Measurements from ENCODE around the gene ZBTB1. TPM values are rescaled to one million over a fixed set of nuclear protein-coding genes. Genes with fewer than 3 reads are reported as not detected.

Gene ZBTB1
- total RNA-seq, 1 experiment from 2014 or later: 97.5 TPM

DNA sequence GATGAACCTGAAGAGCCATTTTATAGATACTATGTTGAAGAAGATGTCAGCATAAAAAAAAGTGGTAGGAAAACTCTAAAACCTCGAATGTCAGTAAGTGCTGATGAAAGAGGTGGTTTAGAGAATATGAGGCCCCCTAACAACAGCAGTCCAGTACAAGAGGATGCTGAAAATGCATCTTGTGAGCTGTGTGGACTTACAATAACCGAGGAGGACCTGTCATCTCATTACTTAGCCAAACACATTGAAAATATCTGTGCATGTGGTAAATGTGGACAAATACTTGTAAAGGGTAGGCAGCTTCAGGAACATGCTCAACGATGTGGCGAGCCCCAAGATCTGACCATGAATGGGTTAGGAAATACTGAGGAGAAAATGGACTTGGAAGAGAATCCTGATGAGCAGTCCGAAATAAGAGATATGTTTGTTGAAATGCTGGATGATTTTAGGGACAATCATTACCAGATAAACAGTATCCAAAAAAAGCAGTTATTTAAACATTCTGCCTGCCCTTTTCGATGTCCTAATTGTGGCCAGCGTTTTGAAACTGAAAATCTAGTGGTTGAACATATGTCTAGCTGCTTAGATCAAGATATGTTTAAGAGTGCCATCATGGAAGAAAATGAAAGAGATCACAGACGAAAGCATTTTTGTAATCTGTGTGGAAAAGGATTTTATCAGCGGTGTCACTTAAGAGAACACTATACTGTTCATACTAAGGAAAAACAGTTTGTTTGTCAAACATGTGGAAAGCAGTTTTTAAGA, 18.2 kb downstream of the ZBTB1 start:
- Histone ChIP-seq H3K4me3 (ENCODE audit: low read length) (no peak overlapping the region), H3K36me3 (ENCODE audit: insufficient read depth, low read length) (peaks cover 37% of the 10 kb centered on the region), H3K4me1 (ENCODE audit: low read length) (no peaks in the 10 kb centered on the region), H3K27me3 (ENCODE audit: low read length) (no peaks in the 10 kb centered on the region), H3K79me2 (ENCODE audit: low read length) (peaks cover 49% of the 10 kb centered on the region), H2AFZ (ENCODE audit: low read length) (no peak overlapping the region), H4K20me1 (ENCODE audit: insufficient read depth, low read depth, low read length) (no peaks in the 10 kb centered on the region), H3K9ac (ENCODE audit: low read length) (no peak overlapping the region), H3K27ac (ENCODE audit: low read length) (no peak overlapping the region), H3K4me2 (ENCODE audit: low read depth, low read length, poor library complexity, severe bottlenecking) (no peak overlapping the region), H3K9me2 (replicated peaks; ENCODE audit: insufficient read depth, low read length) (no peaks in the 10 kb centered on the region), H3K9me3 (ENCODE audit: low read length) (no peaks in the 10 kb centered on the region)
- no peak for DNase-seq

DNA sequence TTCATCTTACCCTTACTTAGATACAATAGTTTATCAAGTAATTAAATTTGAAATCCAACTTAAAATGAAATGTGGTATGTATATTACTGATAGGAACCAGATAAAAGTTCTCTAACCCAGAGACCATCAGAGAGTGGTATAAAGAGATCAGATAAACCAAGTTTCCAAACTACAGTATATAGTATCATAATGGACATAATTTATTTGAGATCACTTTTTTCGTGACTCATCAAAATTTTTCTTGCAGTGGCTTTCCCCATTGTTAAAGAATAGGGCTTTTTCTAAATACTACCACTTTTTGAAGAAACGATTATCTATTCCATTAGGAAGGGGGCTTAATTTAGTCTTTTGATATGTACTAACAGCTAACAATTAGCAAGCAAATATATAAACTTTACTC, 20.8 kb downstream of the ZBTB1 start:
- H2AFZ ChIP-seq (ENCODE audit: low read length): no peak overlapping the region
- H3K27me3 ChIP-seq (ENCODE audit: low read length): no peaks in the 10 kb centered on the region
- no peak for DNase-seq
- H3K4me3 ChIP-seq (ENCODE audit: low read length): no peak overlapping the region
- no peaks in the 10 kb centered on the region for H4K20me1 ChIP-seq (ENCODE audit: insufficient read depth, low read depth, low read length)
- H3K4me2 ChIP-seq (ENCODE audit: low read depth, low read length, poor library complexity, severe bottlenecking): no peak overlapping the region
- no peaks in the 10 kb centered on the region for H3K4me1 ChIP-seq (ENCODE audit: low read length)
- H3K27ac ChIP-seq (ENCODE audit: low read length): no peak overlapping the region
- H3K9me2 ChIP-seq (replicated peaks; ENCODE audit: insufficient read depth, low read length): no peaks in the 10 kb centered on the region
- H3K79me2 ChIP-seq (ENCODE audit: low read length): peaks cover 26% of the 10 kb centered on the region
- H3K36me3 ChIP-seq (ENCODE audit: insufficient read depth, low read length): peaks cover 37% of the 10 kb centered on the region
- H3K9me3 ChIP-seq (ENCODE audit: low read length): no peaks in the 10 kb centered on the region
- no peak overlapping the region for H3K9ac ChIP-seq (ENCODE audit: low read length)

- no peak overlapping the region for H3K4me3 ChIP-seq (ENCODE audit: low read length)
- H3K9me2 ChIP-seq (replicated peaks; ENCODE audit: insufficient read depth, low read length): no peaks in the 10 kb centered on the region
- no peak overlapping the region for H3K27ac ChIP-seq (ENCODE audit: low read length)
- no peaks in the 10 kb centered on the region for H3K36me3 ChIP-seq (ENCODE audit: insufficient read depth, low read length)
- no peaks in the 10 kb centered on the region for H3K27me3 ChIP-seq (ENCODE audit: low read length)
- H3K4me1 ChIP-seq (ENCODE audit: low read length): no peaks in the 10 kb centered on the region
- no peaks in the 10 kb centered on the region for H4K20me1 ChIP-seq (ENCODE audit: insufficient read depth, low read depth, low read length)
- H2AFZ ChIP-seq (ENCODE audit: low read length): no peak overlapping the region
- no peaks in the 10 kb centered on the region for H3K79me2 ChIP-seq (ENCODE audit: low read length)
- no peak overlapping the region for H3K4me2 ChIP-seq (ENCODE audit: low read depth, low read length, poor library complexity, severe bottlenecking)
- H3K9ac ChIP-seq (ENCODE audit: low read length): no peak overlapping the region
- no peaks in the 10 kb centered on the region for H3K9me3 ChIP-seq (ENCODE audit: low read length)
- no peak for DNase-seq
Observed at GRCh38 chr14:64531567-64531966, 27.0 kb downstream of the ZBTB1 start.

GRCh38 chr14:64536488-64537245, 32.1 kb downstream of the ZBTB1 start:
- Histone ChIP-seq H3K4me3 (ENCODE audit: low read length) (no peak overlapping the region), H3K36me3 (ENCODE audit: insufficient read depth, low read length) (no peaks in the 10 kb centered on the region), H3K4me2 (ENCODE audit: low read depth, low read length, poor library complexity, severe bottlenecking) (no peak overlapping the region), H3K79me2 (ENCODE audit: low read length) (no peaks in the 10 kb centered on the region), H3K27ac (ENCODE audit: low read length) (no peak overlapping the region), H4K20me1 (ENCODE audit: insufficient read depth, low read depth, low read length) (no peaks in the 10 kb centered on the region), H3K9ac (ENCODE audit: low read length) (no peak overlapping the region), H3K27me3 (ENCODE audit: low read length) (no peaks in the 10 kb centered on the region), H3K4me1 (ENCODE audit: low read length) (peaks cover 5% of the 10 kb centered on the region), H3K9me2 (replicated peaks; ENCODE audit: insufficient read depth, low read length) (no peaks in the 10 kb centered on the region), H3K9me3 (ENCODE audit: low read length) (no peaks in the 10 kb centered on the region), H2AFZ (ENCODE audit: low read length) (no peak overlapping the region)
- no peak for DNase-seq

GRCh38 chr14:64540208-64541202, 35.9 kb downstream of the ZBTB1 start, which contains the start of gene HSPA2:
Gene HSPA2 (plus strand): TSS chr14:64540741. CDS start chr14:64540850, 109 bp downstream.
- Histone ChIP-seq H3K27me3 (ENCODE audit: low read length) (no peaks in the 10 kb centered on the region), H3K4me1 (ENCODE audit: low read length) (peaks cover 5% of the 10 kb centered on the region), H3K9me3 (ENCODE audit: low read length) (no peaks in the 10 kb centered on the region), H3K4me3 (ENCODE audit: low read length) (peak within 1 kb of the TSS; percentile 70), H3K36me3 (ENCODE audit: insufficient read depth, low read length) (no peaks in the 10 kb centered on the region), H3K79me2 (ENCODE audit: low read length) (no peaks in the 10 kb centered on the region), H3K27ac (ENCODE audit: low read length) (no peak within 1 kb of the TSS), H3K9ac (ENCODE audit: low read length) (peak within 1 kb of the TSS; percentile 67), H4K20me1 (ENCODE audit: insufficient read depth, low read depth, low read length) (no peaks in the 10 kb centered on the region), H2AFZ (ENCODE audit: low read length) (peak within 1 kb of the TSS; percentile 90), H3K9me2 (replicated peaks; ENCODE audit: insufficient read depth, low read length) (no peaks in the 10 kb centered on the region), H3K4me2 (ENCODE audit: low read depth, low read length, poor library complexity, severe bottlenecking) (peak within 1 kb of the TSS; percentile 85)
- DNase-seq: peak; percentile 99

DNA sequence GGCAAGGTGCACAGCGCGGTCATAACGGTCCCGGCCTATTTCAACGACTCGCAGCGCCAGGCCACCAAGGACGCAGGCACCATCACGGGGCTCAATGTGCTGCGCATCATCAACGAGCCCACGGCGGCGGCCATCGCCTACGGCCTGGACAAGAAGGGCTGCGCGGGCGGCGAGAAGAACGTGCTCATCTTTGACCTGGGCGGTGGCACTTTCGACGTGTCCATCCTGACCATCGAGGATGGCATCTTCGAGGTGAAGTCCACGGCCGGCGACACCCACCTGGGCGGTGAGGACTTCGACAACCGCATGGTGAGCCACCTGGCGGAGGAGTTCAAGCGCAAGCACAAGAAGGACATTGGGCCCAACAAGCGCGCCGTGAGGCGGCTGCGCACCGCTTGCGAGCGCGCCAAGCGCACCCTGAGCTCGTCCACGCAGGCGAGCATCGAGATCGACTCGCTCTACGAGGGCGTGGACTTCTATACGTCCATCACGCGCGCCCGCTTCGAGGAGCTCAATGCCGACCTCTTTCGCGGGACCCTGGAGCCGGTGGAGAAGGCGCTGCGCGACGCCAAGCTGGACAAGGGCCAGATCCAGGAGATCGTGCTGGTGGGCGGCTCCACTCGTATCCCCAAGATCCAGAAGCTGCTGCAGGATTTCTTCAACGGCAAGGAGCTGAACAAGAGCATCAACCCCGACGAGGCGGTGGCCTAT, 36.8 kb downstream of the ZBTB1 start:
- no peak overlapping the region for H2AFZ ChIP-seq (ENCODE audit: low read length)
- H3K79me2 ChIP-seq (ENCODE audit: low read length): no peaks in the 10 kb centered on the region

GRCh38 chr14:64541972-64542835, 37.6 kb downstream of the ZBTB1 start:
- no peak for DNase-seq
- H3K9me2 ChIP-seq (replicated peaks; ENCODE audit: insufficient read depth, low read length): no peaks in the 10 kb centered on the region
- H3K9me3 ChIP-seq (ENCODE audit: low read length): no peaks in the 10 kb centered on the region
- H3K79me2 ChIP-seq (ENCODE audit: low read length): no peaks in the 10 kb centered on the region
- peaks cover 5% of the 10 kb centered on the region for H3K4me1 ChIP-seq (ENCODE audit: low read length)
- H3K9ac ChIP-seq (ENCODE audit: low read length): no peak overlapping the region
- no peak overlapping the region for H3K27ac ChIP-seq (ENCODE audit: low read length)
- H3K4me2 ChIP-seq (ENCODE audit: low read depth, low read length, poor library complexity, severe bottlenecking): no peak overlapping the region
- no peaks in the 10 kb centered on the region for H3K36me3 ChIP-seq (ENCODE audit: insufficient read depth, low read length)
- H3K4me3 ChIP-seq (ENCODE audit: low read length): no peak overlapping the region
- H3K27me3 ChIP-seq (ENCODE audit: low read length): no peaks in the 10 kb centered on the region
- no peaks in the 10 kb centered on the region for H4K20me1 ChIP-seq (ENCODE audit: insufficient read depth, low read depth, low read length)
- H2AFZ ChIP-seq (ENCODE audit: low read length): no peak overlapping the region

More for the DNA sequence above, 36.8 kb downstream of the ZBTB1 start:
- Histone ChIP-seq H3K4me1 (ENCODE audit: low read length) (peaks cover 5% of the 10 kb centered on the region), H3K4me3 (ENCODE audit: low read length) (no peak overlapping the region), H3K9ac (ENCODE audit: low read length) (no peak overlapping the region), H3K9me3 (ENCODE audit: low read length) (no peaks in the 10 kb centered on the region), H3K36me3 (ENCODE audit: insufficient read depth, low read length) (no peaks in the 10 kb centered on the region), H4K20me1 (ENCODE audit: insufficient read depth, low read depth, low read length) (no peaks in the 10 kb centered on the region), H3K27me3 (ENCODE audit: low read length) (no peaks in the 10 kb centered on the region), H3K27ac (ENCODE audit: low read length) (no peak overlapping the region), H3K9me2 (replicated peaks; ENCODE audit: insufficient read depth, low read length) (no peaks in the 10 kb centered on the region), H3K4me2 (ENCODE audit: low read depth, low read length, poor library complexity, severe bottlenecking) (no peak overlapping the region)
- no peak for DNase-seq

Data from Karpas-422 (cell line).